Heart left ventricle (tissue), 13 donors: ENCODE measurements around the gene CCDC85B.

Experiments used
- POLR2A ChIP-seq, 2 donors: fragments of 450-650 bp; IDR thresholded peaks; one replicate each; pipeline ENCODE4 v1.6.1; 2017; ENCODE audit warnings: antibody characterized with exemption in 2 of 2, mild to moderate bottlenecking in 2 of 2, moderate library complexity in 2 of 2
- TF ChIP-seq, protein P1 (sequence below), 12 donors: fragments of 200-600 bp; sonication (generic) in 4 of 12; IDR thresholded peaks; one replicate each; pipeline versions ENCODE4 v1.5.0 to v1.8.0; 2018 to 2022; ENCODE audit warnings: antibody characterized with exemption in 12 of 12, mild to moderate bottlenecking in 5 of 12
- donor health status: ischemic (EF 13 %, LVEDD 7.1; RV severe dilation, severe dysfunction).
- donor health status: DM: no; HTN: yes; CAD: no.
- donor health status: DM: no; HTN: no; CAD: no.
- donor health status: ischemic (EF 25% LVEDD 6.9; RV normal size, moderate dysfunction).
- donor health status: ischemic (EF 25% LVEDD 5.7; RV mildly dilated, moderate dysfunction).
- donor health status: ischemic (EF 35%, LVEDD 5.7; RV mildly dilated, moderate dysfunction).
- donor health status: nonischemic (EF 11% LVEDD 7.7; RV severe dilation, severe dysfunction).
- donor health status: DM: yes; HTN: yes; CAD: no.
- donor health status: PGD.
- donor health status: ischemic (EF 29% LVEDD 5.4; RV normal size, mild dysfunction).
- donor health status: nonischemic (EF 23%, LVEDD 6.1; RV moderate dilation, normal function).

DNA sequence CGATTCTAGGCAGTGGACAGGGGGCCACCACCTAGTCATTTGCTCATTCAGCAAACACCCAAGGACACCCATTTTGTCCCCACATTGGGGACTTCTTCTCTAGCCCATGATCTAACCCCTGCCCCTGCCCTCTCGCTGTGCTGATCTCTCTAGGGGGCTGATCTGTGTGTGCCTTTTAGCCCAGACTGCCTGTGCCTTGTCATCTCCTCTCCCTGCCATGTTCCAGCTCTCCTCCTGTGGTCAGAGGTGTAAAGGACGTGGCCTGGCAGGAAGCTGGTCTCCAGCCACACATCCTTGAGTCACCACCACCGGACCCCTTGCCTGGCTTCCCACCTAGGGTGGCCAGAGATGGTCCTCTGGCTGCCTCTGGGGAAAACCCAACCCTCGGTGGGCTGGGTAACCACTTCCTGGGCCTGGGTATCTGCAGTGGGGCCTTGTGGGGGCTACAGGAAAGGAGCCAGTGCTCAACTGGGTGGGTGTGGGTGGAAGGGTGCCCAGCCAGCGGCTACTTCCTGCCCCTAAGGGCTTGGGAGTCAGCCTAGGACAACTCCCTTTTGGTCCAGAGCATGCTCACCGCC lies 9.5 kb upstream of the CCDC85B start:
- TF ChIP-seq, protein P1, sequence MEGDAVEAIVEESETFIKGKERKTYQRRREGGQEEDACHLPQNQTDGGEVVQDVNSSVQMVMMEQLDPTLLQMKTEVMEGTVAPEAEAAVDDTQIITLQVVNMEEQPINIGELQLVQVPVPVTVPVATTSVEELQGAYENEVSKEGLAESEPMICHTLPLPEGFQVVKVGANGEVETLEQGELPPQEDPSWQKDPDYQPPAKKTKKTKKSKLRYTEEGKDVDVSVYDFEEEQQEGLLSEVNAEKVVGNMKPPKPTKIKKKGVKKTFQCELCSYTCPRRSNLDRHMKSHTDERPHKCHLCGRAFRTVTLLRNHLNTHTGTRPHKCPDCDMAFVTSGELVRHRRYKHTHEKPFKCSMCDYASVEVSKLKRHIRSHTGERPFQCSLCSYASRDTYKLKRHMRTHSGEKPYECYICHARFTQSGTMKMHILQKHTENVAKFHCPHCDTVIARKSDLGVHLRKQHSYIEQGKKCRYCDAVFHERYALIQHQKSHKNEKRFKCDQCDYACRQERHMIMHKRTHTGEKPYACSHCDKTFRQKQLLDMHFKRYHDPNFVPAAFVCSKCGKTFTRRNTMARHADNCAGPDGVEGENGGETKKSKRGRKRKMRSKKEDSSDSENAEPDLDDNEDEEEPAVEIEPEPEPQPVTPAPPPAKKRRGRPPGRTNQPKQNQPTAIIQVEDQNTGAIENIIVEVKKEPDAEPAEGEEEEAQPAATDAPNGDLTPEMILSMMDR (IDR thresholded peaks at IDR 0.05) = no peak
- no peak for TF ChIP-seq POLR2A (IDR thresholded peaks at IDR 0.05)
